Epithelial cell of proximal tubule (primary cell): Measurements from ENCODE around the gene SMU1. TPM values are rescaled to one million over a fixed set of nuclear protein-coding genes. Genes with fewer than 3 reads are reported as not detected.
A peak's percentile ranks its signal among the peaks of the same experiment; 100 is the strongest.

Source experiments
- DNase-seq: peaks from one replicate; pipeline ENCODE4 v3.0.0-alpha.2; 2011; ENCODE audit warnings: low read depth
- H3K4me3 ChIP-seq: 2 replicates; pipeline ENCODE4 v1.5.1; 2011; ENCODE audit warnings: low read depth, mild to moderate bottlenecking, low read length
- total RNA-seq: library from RNA; depleted of rRNA; stranded (reverse); fragments of >200 nt; gene quantifications from 2 replicates; pipeline ENCODE4 v1.2.3, GENCODE V29; 2015
- TF ChIP-seq, protein P1 (sequence below): conservative IDR thresholded peaks from 2 replicates; pipeline ENCODE4 v1.5.1; 2012; ENCODE audit warnings: low read depth, mild to moderate bottlenecking, low read length

Gene SMU1
- total RNA-seq, 1 donor from 2014 or later = 14.4 TPM

DNA sequence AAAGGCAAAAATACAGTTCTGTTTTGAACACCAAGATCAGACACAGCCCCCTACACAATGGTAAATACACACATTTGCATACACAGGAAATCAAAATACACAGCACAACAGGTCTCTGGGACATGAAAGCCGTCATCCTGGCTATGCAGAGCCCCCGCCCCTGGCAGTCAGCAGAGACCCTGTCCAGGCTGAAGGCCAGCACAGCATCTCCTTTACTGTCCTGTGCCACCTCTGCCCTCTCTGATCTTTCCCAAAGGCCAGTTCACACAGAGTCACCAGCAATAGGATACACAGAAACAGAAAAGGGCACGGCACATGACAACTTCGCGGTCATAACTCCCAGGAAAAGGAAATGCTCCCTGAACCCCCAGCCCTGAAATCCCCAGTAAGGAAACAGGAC lies 34.2 kb upstream of the SMU1 start:
- H3K4me3 ChIP-seq = no peak overlapping the region
- no peak for DNase-seq
- TF ChIP-seq, protein P1, sequence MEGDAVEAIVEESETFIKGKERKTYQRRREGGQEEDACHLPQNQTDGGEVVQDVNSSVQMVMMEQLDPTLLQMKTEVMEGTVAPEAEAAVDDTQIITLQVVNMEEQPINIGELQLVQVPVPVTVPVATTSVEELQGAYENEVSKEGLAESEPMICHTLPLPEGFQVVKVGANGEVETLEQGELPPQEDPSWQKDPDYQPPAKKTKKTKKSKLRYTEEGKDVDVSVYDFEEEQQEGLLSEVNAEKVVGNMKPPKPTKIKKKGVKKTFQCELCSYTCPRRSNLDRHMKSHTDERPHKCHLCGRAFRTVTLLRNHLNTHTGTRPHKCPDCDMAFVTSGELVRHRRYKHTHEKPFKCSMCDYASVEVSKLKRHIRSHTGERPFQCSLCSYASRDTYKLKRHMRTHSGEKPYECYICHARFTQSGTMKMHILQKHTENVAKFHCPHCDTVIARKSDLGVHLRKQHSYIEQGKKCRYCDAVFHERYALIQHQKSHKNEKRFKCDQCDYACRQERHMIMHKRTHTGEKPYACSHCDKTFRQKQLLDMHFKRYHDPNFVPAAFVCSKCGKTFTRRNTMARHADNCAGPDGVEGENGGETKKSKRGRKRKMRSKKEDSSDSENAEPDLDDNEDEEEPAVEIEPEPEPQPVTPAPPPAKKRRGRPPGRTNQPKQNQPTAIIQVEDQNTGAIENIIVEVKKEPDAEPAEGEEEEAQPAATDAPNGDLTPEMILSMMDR = no peak

GRCh38 chr9:33109850-33110595 lies 33.5 kb upstream of the SMU1 start:
- DNase-seq = no peak
- H3K4me3 ChIP-seq = no peak overlapping the region
- TF ChIP-seq, protein P1 = no peak

- H3K4me3 ChIP-seq = no peak overlapping the region
- TF ChIP-seq, protein P1 = no peak
- no peak for DNase-seq
Measured at GRCh38 chr9:33109097-33109496, 32.6 kb upstream of the SMU1 start.

DNA sequence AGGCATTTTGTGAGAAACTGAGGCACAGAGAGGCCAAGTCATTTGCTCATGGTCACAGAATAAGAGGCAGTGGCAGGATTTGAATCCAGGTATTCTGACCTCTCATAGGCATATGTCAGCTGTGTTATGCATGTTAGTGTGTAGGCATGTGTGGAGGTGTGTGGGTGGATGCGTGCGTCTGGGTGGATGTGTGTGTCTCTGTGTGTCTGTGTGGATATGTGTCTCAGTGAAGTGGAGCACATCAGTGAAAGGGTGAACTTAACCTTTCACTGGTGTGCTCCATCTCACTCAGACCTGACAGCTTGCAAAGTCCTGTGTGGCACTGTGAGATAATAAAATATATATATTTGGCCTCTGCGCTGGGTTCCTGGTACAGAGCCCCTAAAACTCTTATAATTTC lies 32.0 kb upstream of the SMU1 start:
- H3K4me3 ChIP-seq = no peak overlapping the region
- TF ChIP-seq, protein P1 = no peak
- no peak for DNase-seq

DNA sequence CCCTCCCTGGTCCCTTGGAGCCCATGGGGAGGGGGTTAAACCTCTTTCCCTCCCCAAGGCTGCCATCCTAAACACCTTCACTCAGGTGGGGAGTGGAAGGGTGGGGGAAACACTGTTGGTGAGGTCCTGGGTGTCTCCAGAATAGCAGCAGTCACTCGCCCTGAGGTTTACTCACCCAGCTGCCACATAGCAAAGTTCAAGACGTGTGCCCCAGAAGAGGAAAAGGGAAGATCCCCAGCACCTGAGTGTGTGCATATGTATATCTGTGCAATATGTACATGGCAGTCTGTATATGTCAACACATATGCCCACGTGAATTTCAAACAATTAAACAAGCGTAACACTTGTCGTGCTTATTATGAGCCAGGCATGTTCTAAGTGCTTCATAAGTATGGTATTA lies 31.3 kb upstream of the SMU1 start:
- no peak for DNase-seq
- no peak overlapping the region for H3K4me3 ChIP-seq
- TF ChIP-seq, protein P1 = no peak

DNA sequence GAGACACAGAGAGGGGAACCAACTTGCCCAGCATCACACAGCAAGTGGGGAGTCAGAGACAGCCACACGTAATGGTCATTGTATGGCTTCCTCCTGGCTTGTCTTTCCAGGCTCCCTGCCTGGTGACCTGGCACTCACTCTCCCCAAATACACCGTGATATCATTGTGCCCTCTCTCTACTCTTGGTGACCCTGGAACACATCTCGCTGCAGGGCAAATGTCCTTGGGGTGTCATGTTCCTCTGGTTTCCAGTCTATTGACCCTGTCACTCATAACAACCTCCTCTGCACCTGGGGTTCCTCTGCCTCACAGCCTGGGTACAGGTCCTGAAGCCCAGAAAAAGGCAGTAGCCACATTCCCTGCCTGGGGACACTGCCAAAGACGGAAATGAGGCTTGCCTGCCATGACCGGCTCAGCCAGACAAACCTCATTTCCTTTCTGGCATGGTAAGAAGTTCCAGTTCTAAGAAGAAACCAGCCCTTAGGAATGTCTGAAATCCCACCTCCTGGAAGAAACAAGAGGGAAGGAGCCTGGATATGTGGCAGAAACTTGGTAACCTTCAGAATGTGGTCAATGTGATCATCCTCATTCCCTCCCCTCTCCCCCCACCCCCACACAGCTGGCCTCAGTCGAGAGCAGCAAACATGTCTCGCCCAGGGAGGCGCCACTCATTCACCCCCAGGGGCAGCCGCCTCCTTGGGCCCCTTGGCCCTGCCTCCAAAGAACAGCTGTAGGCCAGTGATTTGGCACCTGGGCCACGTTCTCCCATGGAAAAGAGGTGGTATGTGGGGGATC lies 30.6 kb upstream of the SMU1 start:
- TF ChIP-seq, protein P1 = no peak
- H3K4me3 ChIP-seq = no peak overlapping the region
- peak; percentile 20 for DNase-seq
